SU-DHL-6 (cell line): ENCODE data around the gene ADARB2.

ENCODE experiments used
- H2AFZ ChIP-seq: fragments of 200-600 bp; sonication (generic); 2 replicates; pipeline ENCODE4 v1.6.1; 2014; ENCODE audit warnings: low read depth, mild to moderate bottlenecking, moderate library complexity, mixed read lengths, antibody characterized with exemption, low read length; ENCODE audit not compliant: severe bottlenecking
- H3F3A ChIP-seq: fragments of 200-600 bp; shearing (Covaris generic); 2 replicates; pipeline ENCODE4 v1.6.0; 2016; ENCODE audit warnings: antibody characterized with exemption, mild to moderate bottlenecking; ENCODE audit not compliant: insufficient read depth
- H3K27ac ChIP-seq: fragments of 200-600 bp; sonication (generic); 2 replicates; pipeline ENCODE4 v1.5.1; 2016; ENCODE audit warnings: low read depth, mild to moderate bottlenecking, low read length, moderate library complexity, mixed read lengths
- H3K27me3 ChIP-seq: fragments of 200-600 bp; sonication (generic), shearing (Covaris generic); 2 replicates; pipeline ENCODE4 v1.6.0; 2014; ENCODE audit warnings: mild to moderate bottlenecking, low read length
- H3K36me3 ChIP-seq: fragments of 200-600 bp; sonication (generic); 2 replicates; pipeline ENCODE4 v1.6.1; 2014; ENCODE audit warnings: mild to moderate bottlenecking, low read length, mixed read lengths
- H3K4me2 ChIP-seq: fragments of 300-600, 200-600 bp; shearing (Covaris generic), sonication (generic); 2 replicates; pipeline ENCODE4 v1.6.0; 2014; ENCODE audit warnings: low read length, low read depth, mild to moderate bottlenecking; ENCODE audit not compliant: poor library complexity, severe bottlenecking
- H3K4me3 ChIP-seq: fragments of 200-600 bp; sonication (generic); 2 replicates; pipeline ENCODE4 v1.5.1; 2014; ENCODE audit warnings: antibody characterized with exemption, low read length, mild to moderate bottlenecking, mixed read lengths; ENCODE audit not compliant: insufficient read depth, poor library complexity, severe bottlenecking
- H3K79me2 ChIP-seq: fragments of 200-600 bp; sonication (generic); 2 replicates; pipeline ENCODE4 v1.6.1; 2014; ENCODE audit warnings: mild to moderate bottlenecking, low read length, moderate library complexity; ENCODE audit not compliant: insufficient read depth
- H3K9ac ChIP-seq: fragments of 200-600 bp; sonication (generic); 2 replicates; pipeline ENCODE4 v1.7.0; 2014; ENCODE audit warnings: mild to moderate bottlenecking, low read length
- H3K9me2 ChIP-seq: fragments of 200-600 bp; sonication (generic); replicated peaks from 2 replicates; pipeline ENCODE4 v1.6.1; 2014; ENCODE audit warnings: low read length; ENCODE audit not compliant: insufficient read depth
- H3K9me3 ChIP-seq: fragments of 200-600 bp; sonication (generic); 2 replicates; pipeline ENCODE4 v1.6.1; 2014; ENCODE audit warnings: low read length, mixed read lengths; ENCODE audit not compliant: insufficient read depth
- H4K20me1 ChIP-seq: fragments of 200-600 bp; sonication (generic); 2 replicates; pipeline ENCODE4 v1.6.1; 2014; ENCODE audit warnings: low read depth, mild to moderate bottlenecking, antibody characterized with exemption, low read length, moderate library complexity, mixed read lengths
- CTCF ChIP-seq: fragments of 200-600 bp; sonication (generic); IDR thresholded peaks from one replicate; pipeline ENCODE4 v1.5.1; 2017; ENCODE audit warnings: antibody characterized with exemption, mild to moderate bottlenecking, low read length, moderate library complexity; ENCODE audit not compliant: insufficient read depth, poor library complexity, severe bottlenecking
- EZH2phosphoT487 ChIP-seq: fragments of 200-600 bp; sonication (generic), shearing (Covaris generic); conservative IDR thresholded peaks from 2 replicates; pipeline ENCODE4 v1.6.1; 2018; ENCODE audit warnings: mild to moderate bottlenecking, antibody characterized with exemption, low read length, moderate library complexity, mixed read lengths

The ADARB2 gene

GRCh38 chr10:1266033-1266802, 471.1 kb downstream of the ADARB2 start:
- Histone ChIP-seq H3K27ac (no peak overlapping the region), H3K9me3 (no peaks in the 10 kb centered on the region), H3K79me2 (no peaks in the 10 kb centered on the region), H2AFZ (no peak overlapping the region), H4K20me1 (no peaks in the 10 kb centered on the region), H3K9ac (no peak overlapping the region), H3K36me3 (no peaks in the 10 kb centered on the region), H3K4me2 (no peak overlapping the region), H3K4me3 (no peak overlapping the region), H3K9me2 (no peaks in the 10 kb centered on the region), H3F3A (no peaks in the 10 kb centered on the region), H3K27me3 (no peaks in the 10 kb centered on the region)
- TF ChIP-seq EZH2phosphoT487 = no peak
- TF ChIP-seq CTCF = no peak

DNA sequence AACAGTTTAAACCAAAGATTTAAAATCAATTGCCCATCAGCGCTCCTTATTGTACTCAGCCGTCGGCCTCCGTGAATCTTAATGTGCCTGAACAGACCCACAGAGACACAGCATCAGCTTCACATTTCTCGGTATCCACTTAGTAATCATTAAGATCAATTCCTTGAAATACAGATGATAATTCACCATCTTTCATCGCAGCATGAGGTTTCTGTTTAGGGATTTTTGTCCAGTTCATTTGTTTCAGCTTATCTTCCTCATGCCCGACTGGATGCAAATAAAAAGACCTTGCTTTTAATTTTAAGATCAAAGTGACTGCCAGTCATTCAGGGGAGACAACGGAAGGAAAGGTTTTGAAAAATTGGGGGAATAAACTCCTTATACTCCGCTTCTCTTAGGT, 473.3 kb downstream of the ADARB2 start:
- no peaks in the 10 kb centered on the region for H3K79me2 ChIP-seq
- H3F3A ChIP-seq = no peaks in the 10 kb centered on the region
- H3K36me3 ChIP-seq = no peaks in the 10 kb centered on the region
- TF ChIP-seq EZH2phosphoT487 (no peak), CTCF (no peak)
- H4K20me1 ChIP-seq = no peaks in the 10 kb centered on the region
- H3K4me2 ChIP-seq = no peak overlapping the region
- no peak overlapping the region for H3K9ac ChIP-seq
- no peaks in the 10 kb centered on the region for H3K27me3 ChIP-seq
- no peaks in the 10 kb centered on the region for H3K9me2 ChIP-seq
- H2AFZ ChIP-seq = no peak overlapping the region
- H3K9me3 ChIP-seq = no peaks in the 10 kb centered on the region
- no peak overlapping the region for H3K27ac ChIP-seq
- H3K4me3 ChIP-seq = no peak overlapping the region

GRCh38 chr10:1257274-1257673, 480.1 kb downstream of the ADARB2 start:
- no peaks in the 10 kb centered on the region for H3K36me3 ChIP-seq
- H3K9me2 ChIP-seq = no peaks in the 10 kb centered on the region
- no peaks in the 10 kb centered on the region for H3K9me3 ChIP-seq
- H3K79me2 ChIP-seq = no peaks in the 10 kb centered on the region
- H3K9ac ChIP-seq = no peak overlapping the region
- no peak overlapping the region for H2AFZ ChIP-seq
- no peaks in the 10 kb centered on the region for H3K27me3 ChIP-seq
- no peaks in the 10 kb centered on the region for H3F3A ChIP-seq
- TF ChIP-seq CTCF (no peak), EZH2phosphoT487 (no peak)
- no peak overlapping the region for H3K4me3 ChIP-seq
- H3K27ac ChIP-seq = no peak overlapping the region
- no peak overlapping the region for H3K4me2 ChIP-seq
- no peaks in the 10 kb centered on the region for H4K20me1 ChIP-seq
